H1 (cell line): ENCODE results near the gene CPD. TPM values are rescaled to one million over a fixed set of nuclear protein-coding genes. Genes with fewer than 3 reads are reported as not detected.

Source experiments
- CTCF ChIA-PET: fragments of 300-600 bp; sonication (Branson Sonifier 250); formaldehyde crosslinking; loops from one replicate; lab custom pipeline; 2021; ENCODE audit not compliant: partially characterized antibody; lab: Charles Lee
- POLR2A ChIA-PET: fragments of 300-600 bp; sonication (Branson Sonifier 250); formaldehyde crosslinking; loops from one replicate; lab custom pipeline; 2021; ENCODE audit warnings: inconsistent platforms; ENCODE audit not compliant: partially characterized antibody; lab: Charles Lee
- DNase-seq, 2 experiments: peaks; one replicate each; pipeline versions ENCODE4 v3.0.0 to v3.0.0-alpha.2; 2010 to 2022; ENCODE audit warnings: low spot score in 2 of 2, low read depth in 1 of 2, mixed read lengths in 1 of 2
- FAIRE-seq: peaks from 2 replicates; lab custom pipeline; 2011; peaks lifted over from hg19 to GRCh38; lab: Jason Lieb, UNC
- H2AFZ ChIP-seq: 2 replicates; pipeline ENCODE4 v1.8.1; 2012; ENCODE audit warnings: low read length, inconsistent platforms
- H2AK5ac ChIP-seq: 2 replicates; pipeline ENCODE4 v1.6.1; 2013; ENCODE audit warnings: low read depth, low read length
- H2BK120ac ChIP-seq: replicated peaks from 2 replicates; pipeline ENCODE3; 2013; ENCODE audit warnings: low read depth, low read length, inconsistent platforms
- H2BK12ac ChIP-seq: 2 replicates; pipeline ENCODE4 v1.6.1; 2013; ENCODE audit warnings: low read depth, low read length
- H2BK15ac ChIP-seq: 2 replicates; pipeline ENCODE4 v1.6.1; 2013; ENCODE audit warnings: low read length
- H2BK20ac ChIP-seq: 2 replicates; pipeline ENCODE4 v1.6.1; 2013; ENCODE audit warnings: low read length
- H2BK5ac ChIP-seq: 2 replicates; pipeline ENCODE4 v1.6.1; 2013; ENCODE audit warnings: low read depth, low read length
- H3K14ac ChIP-seq: 2 replicates; pipeline ENCODE4 v1.6.1; 2013; ENCODE audit warnings: inconsistent platforms; ENCODE audit not compliant: insufficient read length
- H3K18ac ChIP-seq: 2 replicates; pipeline ENCODE4 v1.6.1; 2013; ENCODE audit warnings: low read length; ENCODE audit errors: extremely low read depth
- H3K23ac ChIP-seq: 2 replicates; pipeline ENCODE4 v1.6.1; 2013; ENCODE audit warnings: inconsistent platforms; ENCODE audit not compliant: insufficient read length
- H3K23me2 ChIP-seq: 2 replicates; pipeline ENCODE4 v1.6.1; 2013; ENCODE audit warnings: low read depth, low read length
- H3K27ac ChIP-seq: 2 replicates; pipeline ENCODE4 v1.6.1; 2011; ENCODE audit warnings: low read depth, low read length, inconsistent platforms
- H3K27me3 ChIP-seq, 4 experiments: replicated peaks in 1 of 4; 1 replicate in 1 of 4; 2 replicates in 3 of 4; pipeline versions ENCODE4 v1.6.1 to v1.8.1; 2011 to 2013; ENCODE audit warnings: low read length in 3 of 4, mild to moderate bottlenecking in 3 of 4, inconsistent platforms in 2 of 4, mixed read lengths in 2 of 4, moderate library complexity in 1 of 4; ENCODE audit not compliant: control insufficient read depth in 3 of 4, insufficient read depth in 3 of 4; ENCODE audit errors: extremely low read depth in 1 of 4
- H3K36me3 ChIP-seq, 4 experiments: 2 replicates each; pipeline versions ENCODE4 v1.6.1 to v1.8.1; 2011 to 2013; ENCODE audit warnings: mild to moderate bottlenecking in 4 of 4, low read length in 3 of 4, moderate library complexity in 2 of 4, control low read depth in 1 of 4, inconsistent platforms in 1 of 4; ENCODE audit not compliant: insufficient read depth in 4 of 4, control insufficient read depth in 2 of 4
- H3K4ac ChIP-seq: replicated peaks from 2 replicates; pipeline ENCODE3; 2013; ENCODE audit warnings: low read length, low read depth, mixed read lengths, inconsistent platforms; ENCODE audit not compliant: insufficient read length
- H3K4me1 ChIP-seq, 4 experiments: replicated peaks in 1 of 4; 1 replicate in 1 of 4; 2 replicates in 3 of 4; pipeline versions ENCODE4 v1.6.1 to v1.8.1; 2011 to 2013; ENCODE audit warnings: low read length in 3 of 4, inconsistent platforms in 2 of 4, mixed read lengths in 1 of 4; ENCODE audit not compliant: insufficient read depth in 4 of 4, control insufficient read depth in 3 of 4
- H3K4me2 ChIP-seq, 2 experiments: 2 replicates each; pipeline versions ENCODE4 v1.6.1 to v1.8.1; 2011 to 2013; ENCODE audit warnings: low read depth in 2 of 2, low read length in 2 of 2, control low read depth in 1 of 2, inconsistent platforms in 1 of 2, mild to moderate bottlenecking in 1 of 2; ENCODE audit not compliant: insufficient read depth in 1 of 2
- H3K4me3 ChIP-seq, 4 experiments: fragments of 200-600, 300-600 bp in 1 of 4; sonication (generic), shearing (Covaris generic), sonication (Bioruptor Twin) in 1 of 4; 2 replicates each; pipeline versions ENCODE4 v1.5.1 to v1.8.1; 2011 to 2016; ENCODE audit warnings: low read length in 4 of 4, low read depth in 3 of 4, control low read depth in 2 of 4, inconsistent platforms in 2 of 4, mild to moderate bottlenecking in 2 of 4, mixed read lengths in 1 of 4, moderate library complexity in 1 of 4; ENCODE audit not compliant: insufficient read depth in 2 of 4; ENCODE audit errors: extremely low read depth in 1 of 4
- H3K56ac ChIP-seq: replicated peaks from 2 replicates; pipeline ENCODE3; 2013; ENCODE audit warnings: low read depth, mild to moderate bottlenecking, mixed read lengths, low read length, inconsistent platforms; ENCODE audit not compliant: insufficient read length
- H3K79me1 ChIP-seq: 2 replicates; pipeline ENCODE4 v1.6.1; 2013; ENCODE audit warnings: low read depth, low read length, control low read depth
- H3K79me2 ChIP-seq, 2 experiments: 2 replicates each; pipeline versions ENCODE4 v1.6.1 to v1.8.1; 2012 to 2013; ENCODE audit warnings: low read length in 2 of 2, mild to moderate bottlenecking in 2 of 2, inconsistent platforms in 1 of 2; ENCODE audit not compliant: insufficient read depth in 2 of 2, control insufficient read depth in 1 of 2
- H3K9ac ChIP-seq, 4 experiments: replicated peaks in 1 of 4; 1 replicate in 1 of 4; 2 replicates in 3 of 4; pipeline versions ENCODE4 v1.6.1 to v1.8.1; 2011 to 2013; ENCODE audit warnings: low read depth in 3 of 4, low read length in 3 of 4, control low read depth in 2 of 4, mild to moderate bottlenecking in 2 of 4, moderate library complexity in 2 of 4, inconsistent platforms in 1 of 4; ENCODE audit errors: extremely low read depth in 1 of 4
- H3K9me3 ChIP-seq, 2 experiments: 2 replicates each; pipeline versions ENCODE4 v1.6.1 to v1.8.1; 2012 to 2013; ENCODE audit warnings: mild to moderate bottlenecking in 2 of 2, moderate library complexity in 2 of 2, control low read depth in 1 of 2, inconsistent platforms in 1 of 2, low read depth in 1 of 2, low read length in 1 of 2, mixed read lengths in 1 of 2; ENCODE audit not compliant: insufficient read depth in 2 of 2
- H4K20me1 ChIP-seq, 2 experiments: replicated peaks in 1 of 2; 2 replicates each; pipeline versions ENCODE3 to v1.8.1; 2011 to 2013; ENCODE audit warnings: inconsistent platforms in 2 of 2, low read length in 2 of 2, mild to moderate bottlenecking in 1 of 2; ENCODE audit not compliant: insufficient read depth in 2 of 2, control insufficient read depth in 1 of 2
- H4K5ac ChIP-seq: 2 replicates; pipeline ENCODE4 v1.6.1; 2013; ENCODE audit warnings: low read length, low read depth, mixed read lengths, inconsistent platforms; ENCODE audit not compliant: insufficient read length
- H4K8ac ChIP-seq: 2 replicates; pipeline ENCODE4 v1.8.0; 2013; ENCODE audit warnings: mild to moderate bottlenecking, moderate library complexity, low read length, inconsistent platforms; ENCODE audit not compliant: insufficient read depth; ENCODE audit errors: extremely low read depth
- H4K91ac ChIP-seq: replicated peaks from 2 replicates; pipeline ENCODE3; 2013; ENCODE audit warnings: low read length, mixed read lengths, inconsistent platforms; ENCODE audit not compliant: insufficient read length
- ATF3 ChIP-seq: IDR thresholded peaks from 2 replicates; pipeline ENCODE4 v1.6.1; 2011; ENCODE audit warnings: low read depth, mild to moderate bottlenecking, low read length; ENCODE audit not compliant: insufficient read depth
- BCL11A ChIP-seq, 2 experiments: IDR thresholded peaks; one replicate each; pipeline ENCODE4 v1.6.1; 2011; ENCODE audit warnings: low read depth in 2 of 2, low read length in 2 of 2, mild to moderate bottlenecking in 2 of 2
- CTCF ChIP-seq, 3 experiments: IDR thresholded peaks; 1 replicate in 2 of 3; 2 replicates in 1 of 3; pipeline versions ENCODE4 v1.5.1 to v1.6.1; 2011; ENCODE audit warnings: low read length in 3 of 3, mild to moderate bottlenecking in 3 of 3, inconsistent platforms in 2 of 3, low read depth in 1 of 3, moderate library complexity in 1 of 3; ENCODE audit not compliant: insufficient read depth in 1 of 3; ENCODE audit errors: control extremely low read depth in 1 of 3
- E2F6 ChIP-seq: IDR thresholded peaks from 2 replicates; pipeline ENCODE4 v1.6.1; 2012; ENCODE audit warnings: inconsistent platforms
- GABPA ChIP-seq: IDR thresholded peaks from 2 replicates; pipeline ENCODE4 v1.6.1; 2011; ENCODE audit warnings: mild to moderate bottlenecking, low read length, moderate library complexity, borderline replicate concordance; ENCODE audit not compliant: insufficient read depth
- HDAC6 ChIP-seq: IDR thresholded peaks from one replicate; pipeline ENCODE4 v1.7.1; 2012; ENCODE audit warnings: low read depth, mild to moderate bottlenecking, inconsistent platforms, low read length, moderate library complexity
- RAD21 ChIP-seq, 2 experiments: IDR thresholded peaks in 1 of 2; conservative IDR thresholded peaks in 1 of 2; 2 replicates each; pipeline ENCODE4 v1.6.1; 2011; ENCODE audit warnings: low read depth in 2 of 2, low read length in 2 of 2, improper control_type of control experiment in 1 of 2, inconsistent platforms in 1 of 2, mild to moderate bottlenecking in 1 of 2, moderate library complexity in 1 of 2
- RFX5 ChIP-seq: IDR thresholded peaks from 2 replicates; pipeline ENCODE4 v1.6.1; 2011; ENCODE audit warnings: low read depth, low read length, improper control_type of control experiment, borderline replicate concordance
- SIRT6 ChIP-seq: IDR thresholded peaks from one replicate; pipeline ENCODE4 v1.7.1; 2012; ENCODE audit warnings: low read length, inconsistent platforms
- SP4 ChIP-seq: IDR thresholded peaks from 2 replicates; pipeline ENCODE4 v1.6.1; 2012; ENCODE audit warnings: low read length, inconsistent platforms
- WGBS, 2 experiments: shearing (Covaris generic) in 1 of 2; methylation state at CpG; one replicate each; pipeline versions ENCODE4 v1.1.6 to v1.1.7; 2013 to 2015; ENCODE audit warnings: low lambda C conversion rate in 2 of 2, mixed read lengths in 2 of 2, inconsistent platforms in 1 of 2, low coverage in 1 of 2, missing lambda C conversion rate in 1 of 2; ENCODE audit not compliant: insufficient replicate concordance in 2 of 2, insufficient coverage in 1 of 2, insufficient read length in 1 of 2; ENCODE audit errors: extremely low coverage in 1 of 2, missing lambda C conversion rate in 1 of 2; 5-methylcytosine and 5-hydroxymethylcytosine counted together
- polyA plus RNA-seq, 7 experiments: library from polyadenylated mRNA; depleted of rRNA in 3 of 7; stranded (reverse) in 5 of 7; unstranded in 2 of 7; fragments of >200 nt in 5 of 7; fragments of 200-250 nt in 2 of 7; gene quantifications; 1 replicate in 5 of 7; 2 replicates in 1 of 7; 4 replicates in 1 of 7; pipeline versions ENCODE4 v1.2.1 to v1.2.3, GENCODE V29; 2011 to 2013; ENCODE audit warnings: missing spikeins in 2 of 7, mixed read lengths in 2 of 7
- total RNA-seq: library from RNA; stranded (reverse); fragmentation: NEBNext Ultra II Directional; extraction: Animal tissue kit (Norgen Biotek cat#: 25700); gene quantifications from 2 replicates; pipeline ENCODE4 v1.2.1, GENCODE V29; 2021

Gene CPD
- total and polyA plus RNA-seq, 2 of the 8 experiments (the other 6 are each of a cell fraction or from before 2014, with no cell fraction given) = 8.6 to 46.2 TPM

GRCh38 chr17:30372755-30373154, 6.0 kb upstream of the CPD start:
- no peaks in the 10 kb centered on the region for H3K9me3 ChIP-seq
- H3K4me2 ChIP-seq = no peak overlapping the region
- no peak overlapping the region for H3K23ac ChIP-seq
- H4K91ac ChIP-seq = no peak overlapping the region
- H3K36me3 ChIP-seq = no peaks in the 10 kb centered on the region
- CTCF ChIA-PET = interaction anchor here (1.1 to 1.2 kb wide), 2 partner anchors 11 to 138 kb away, joined by 3 to 5 read pairs; no protein-coding TSS in a partner anchor
- no peak for DNase-seq
- H2BK120ac ChIP-seq = no peak overlapping the region
- H3K23me2 ChIP-seq = no peaks in the 10 kb centered on the region
- no peak overlapping the region for H4K5ac ChIP-seq
- no peak overlapping the region for H2AK5ac ChIP-seq
- FAIRE-seq = no peak
- no peak overlapping the region for H2BK5ac ChIP-seq
- H2AFZ ChIP-seq = no peak overlapping the region
- peaks cover 0 to 4% (median 2%) of the 10 kb centered on the region in 4 experiments; a peak in 4 of 7 replicates for H3K4me1 ChIP-seq
- H3K14ac ChIP-seq = no peak overlapping the region
- no peak overlapping the region for H3K4ac ChIP-seq
- H3K9ac ChIP-seq = no peak overlapping the region
- H3K56ac ChIP-seq = no peak overlapping the region
- H2BK12ac ChIP-seq = no peak overlapping the region
- H2BK20ac ChIP-seq = no peak overlapping the region
- WGBS, 2 experiments = 75% methylated on average over 2 of the region's 2 CpGs; no CpG with 5 or more reads in 1 of the 2 experiments
- H3K79me2 ChIP-seq = no peaks in the 10 kb centered on the region
- no peak overlapping the region for H3K27ac ChIP-seq
- H4K8ac ChIP-seq = no peak overlapping the region
- H2BK15ac ChIP-seq = no peak overlapping the region
- no peaks in the 10 kb centered on the region for H4K20me1 ChIP-seq
- peaks cover 2 to 10% (median 10%) of the 10 kb centered on the region in 4 experiments for H3K27me3 ChIP-seq
- H3K79me1 ChIP-seq = no peaks in the 10 kb centered on the region
- no peak overlapping the region for H3K18ac ChIP-seq
- H3K4me3 ChIP-seq = no peak overlapping the region
- POLR2A ChIA-PET = no interaction called here
- TF ChIP-seq GABPA = 0 out of 2 replicates have a peak, but pooled peaks have one; percentile 26
- no peak for TF ChIP-seq HDAC6
- TF ChIP-seq SP4 = no peak
- TF ChIP-seq E2F6 = no peak
- TF ChIP-seq CTCF (IDR thresholded peaks at IDR 0.05; ENCODE audit: control extremely low read depth in 1 of 3, insufficient read depth in 1 of 3, low read depth in 1 of 3, low read length in 3 of 3) = peak; percentile 8 to 48 (median 33)
- TF ChIP-seq BCL11A (IDR thresholded peaks at IDR 0.05; ENCODE audit: low read depth in 2 of 2, low read length in 2 of 2) = no peak
- no peak for TF ChIP-seq SIRT6
- TF ChIP-seq RAD21 (IDR thresholded peaks at IDR 0.05 in 1 of 2, conservative IDR thresholded peaks at IDR 0.05 in 1 of 2; ENCODE audit: low read depth in 2 of 2, low read length in 2 of 2) = peak; percentile 35 to 62; a peak in 3 of 4 replicates
- TF ChIP-seq ATF3 = no peak
- no peak for TF ChIP-seq RFX5
